Bronchial epithelial cell (primary cell): Measurements from ENCODE around the gene PPP2R3B. TPM values are rescaled to one million over a fixed set of nuclear protein-coding genes. Genes with fewer than 3 reads are reported as not detected.

Source experiments
- DNase-seq: peaks from one replicate; pipeline ENCODE4 v3.0.0-alpha.2; 2010; ENCODE audit warnings: low read depth
- FAIRE-seq: peaks from 2 replicates; lab custom pipeline; 2011; peaks lifted over from hg19 to GRCh38; lab: Jason Lieb, UNC
- H3K27me3 ChIP-seq: 2 replicates; pipeline ENCODE4 v1.5.1; 2011; ENCODE audit warnings: low read length; ENCODE audit not compliant: control insufficient read depth, insufficient read depth
- H3K36me3 ChIP-seq: 2 replicates; pipeline ENCODE4 v1.5.1; 2011; ENCODE audit warnings: low read length; ENCODE audit not compliant: control insufficient read depth, insufficient read depth
- H3K4me3 ChIP-seq: 2 replicates; pipeline ENCODE4 v1.5.1; 2011; ENCODE audit warnings: mild to moderate bottlenecking, low read depth, low read length, control low read depth
- total RNA-seq: library from RNA; depleted of rRNA; stranded (reverse); fragments of >200 nt; gene quantifications from 2 replicates; pipeline ENCODE4 v1.2.1, GENCODE V29; 2014
- TF ChIP-seq, protein P1 (sequence below): IDR thresholded peaks from 2 replicates; pipeline ENCODE4 v1.5.1; 2011; ENCODE audit warnings: mild to moderate bottlenecking, moderate library complexity, low read length, control low read depth, inconsistent platforms; ENCODE audit not compliant: insufficient read depth, severe bottlenecking

PPP2R3B gene
- total RNA-seq, 1 donor from 2014 or later: 11.8 TPM

DNA sequence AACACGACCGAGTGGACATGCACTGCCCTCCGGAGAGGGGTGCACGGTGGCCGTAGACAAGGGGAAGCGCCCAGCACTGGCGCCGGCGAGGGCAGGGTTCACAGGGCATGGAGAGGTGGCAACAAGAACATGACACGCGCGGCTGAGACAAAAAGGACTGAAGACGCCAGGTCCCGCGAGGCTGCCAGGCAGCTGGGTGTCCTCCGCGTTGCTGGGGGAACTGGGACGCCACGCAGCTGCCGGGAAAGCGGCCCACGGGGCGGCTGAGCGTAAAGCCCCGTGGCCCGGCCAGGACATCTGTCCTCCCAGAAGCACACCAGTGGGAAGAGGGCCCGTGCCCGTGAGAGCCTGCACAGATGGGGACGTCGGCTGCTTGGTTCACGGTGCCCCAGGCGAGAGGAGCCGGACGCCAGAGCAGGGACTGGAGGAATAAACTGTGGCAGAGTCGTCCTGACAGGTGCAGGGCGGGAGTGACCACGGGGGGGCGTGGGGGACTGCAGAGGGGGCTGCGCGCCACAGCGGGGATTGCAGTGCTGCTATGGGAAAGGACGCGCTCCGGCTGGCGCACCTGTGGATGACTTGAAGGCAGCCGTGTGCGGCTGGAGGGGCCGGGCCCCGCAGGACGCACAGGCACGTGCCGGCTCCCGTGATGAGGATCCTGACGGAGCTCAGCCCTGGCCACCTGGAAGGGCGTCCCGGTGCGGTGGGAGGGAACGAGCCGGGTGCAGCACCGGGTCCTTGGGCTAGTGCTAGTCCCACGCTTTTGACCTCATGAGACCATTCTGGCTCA is 36.0 kb downstream of the PPP2R3B start:
- Histone ChIP-seq H3K27me3 (no peaks in the 10 kb centered on the region), H3K4me3 (no peak overlapping the region), H3K36me3 (no peaks in the 10 kb centered on the region)
- TF ChIP-seq, protein P1, sequence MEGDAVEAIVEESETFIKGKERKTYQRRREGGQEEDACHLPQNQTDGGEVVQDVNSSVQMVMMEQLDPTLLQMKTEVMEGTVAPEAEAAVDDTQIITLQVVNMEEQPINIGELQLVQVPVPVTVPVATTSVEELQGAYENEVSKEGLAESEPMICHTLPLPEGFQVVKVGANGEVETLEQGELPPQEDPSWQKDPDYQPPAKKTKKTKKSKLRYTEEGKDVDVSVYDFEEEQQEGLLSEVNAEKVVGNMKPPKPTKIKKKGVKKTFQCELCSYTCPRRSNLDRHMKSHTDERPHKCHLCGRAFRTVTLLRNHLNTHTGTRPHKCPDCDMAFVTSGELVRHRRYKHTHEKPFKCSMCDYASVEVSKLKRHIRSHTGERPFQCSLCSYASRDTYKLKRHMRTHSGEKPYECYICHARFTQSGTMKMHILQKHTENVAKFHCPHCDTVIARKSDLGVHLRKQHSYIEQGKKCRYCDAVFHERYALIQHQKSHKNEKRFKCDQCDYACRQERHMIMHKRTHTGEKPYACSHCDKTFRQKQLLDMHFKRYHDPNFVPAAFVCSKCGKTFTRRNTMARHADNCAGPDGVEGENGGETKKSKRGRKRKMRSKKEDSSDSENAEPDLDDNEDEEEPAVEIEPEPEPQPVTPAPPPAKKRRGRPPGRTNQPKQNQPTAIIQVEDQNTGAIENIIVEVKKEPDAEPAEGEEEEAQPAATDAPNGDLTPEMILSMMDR: no peak
- FAIRE-seq (no peak), DNase-seq (no peak)

GRCh38 chrX:350148-350533 is 36.6 kb downstream of the PPP2R3B start:
- DNase-seq (no peak), FAIRE-seq (no peak)
- H3K27me3 ChIP-seq: no peaks in the 10 kb centered on the region
- no peak overlapping the region for H3K4me3 ChIP-seq
- H3K36me3 ChIP-seq: peaks cover 1% of the 10 kb centered on the region
- TF ChIP-seq, protein P1: no peak

- H3K36me3 ChIP-seq: peaks cover 3% of the 10 kb centered on the region
- H3K4me3 ChIP-seq: no peak overlapping the region
- no peaks in the 10 kb centered on the region for H3K27me3 ChIP-seq
- DNase-seq (no peak), FAIRE-seq (no peak)
- TF ChIP-seq, protein P1: no peak
Measured at GRCh38 chrX:349702-350101, 37.0 kb downstream of the PPP2R3B start.

GRCh38 chrX:349196-349595 is 37.5 kb downstream of the PPP2R3B start:
- Histone ChIP-seq H3K4me3 (no peak overlapping the region), H3K27me3 (no peaks in the 10 kb centered on the region), H3K36me3 (peaks cover 3% of the 10 kb centered on the region)
- DNase-seq (no peak), FAIRE-seq (no peak)
- TF ChIP-seq, protein P1: no peak

DNA sequence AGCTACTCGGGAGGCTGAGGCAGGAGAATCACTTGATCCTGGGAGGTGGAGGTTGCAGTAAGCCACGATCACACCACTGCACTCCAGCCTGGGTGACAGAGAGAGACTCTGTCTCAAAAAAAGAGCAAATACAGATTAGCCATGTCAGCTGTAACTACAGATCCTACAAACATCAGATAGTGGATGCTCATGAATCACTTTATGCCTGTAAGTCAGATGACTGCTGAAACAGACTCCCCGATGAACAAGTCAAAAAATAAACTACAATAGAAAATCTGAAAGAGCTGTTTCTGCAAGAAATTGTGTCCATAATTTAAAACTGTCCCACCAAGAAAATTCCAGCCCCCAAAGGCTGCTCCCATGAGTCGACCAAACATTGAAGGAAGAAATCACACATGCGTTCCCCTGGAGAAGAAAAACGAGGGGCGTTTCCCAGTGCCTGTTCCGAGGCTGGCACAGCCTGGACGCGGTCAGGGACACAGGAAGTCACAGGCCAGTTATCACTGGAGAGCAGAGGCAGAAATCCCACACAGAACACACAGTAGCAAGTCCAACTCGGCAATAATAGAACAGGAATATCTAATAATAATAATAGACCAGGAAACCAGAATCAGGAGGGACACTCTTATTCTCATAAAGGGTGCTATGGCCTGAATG is 38.1 kb downstream of the PPP2R3B start:
- no peaks in the 10 kb centered on the region for H3K27me3 ChIP-seq
- TF ChIP-seq, protein P1: no peak
- DNase-seq (no peak), FAIRE-seq (no peak)
- no peak overlapping the region for H3K4me3 ChIP-seq
- H3K36me3 ChIP-seq: peaks cover 3% of the 10 kb centered on the region
